NOMO-1 treated with DMSO at 0.1 percent for 48 hours (cell line): ENCODE measurements around the gene LRRC8D.
A peak's percentile ranks its signal among the peaks of the same experiment; 100 is the strongest.
"Not testable (repeated sequence)": the region's sequence is repeated elsewhere in the genome, so short reads cannot be mapped to it uniquely, and the experiment has no call there.

Experiments
- DNase-seq: peaks from one replicate; lab custom pipeline; 2025; ENCODE audit not compliant: unreplicated experiment; lab: John Stamatoyannopoulos, UW

LRRC8D gene

GRCh38 chr1:89820422-89821321 is at the start of gene LRRC8D:
Gene LRRC8D (plus strand): TSS chr1:89821032. CDS start chr1:89933069, 112,037 bp downstream.
- DNase-seq, result peak; percentile 87

GRCh38 chr1:89771991-89772560 is 48.8 kb upstream of the LRRC8D start:
- DNase-seq, result no peak

DNA sequence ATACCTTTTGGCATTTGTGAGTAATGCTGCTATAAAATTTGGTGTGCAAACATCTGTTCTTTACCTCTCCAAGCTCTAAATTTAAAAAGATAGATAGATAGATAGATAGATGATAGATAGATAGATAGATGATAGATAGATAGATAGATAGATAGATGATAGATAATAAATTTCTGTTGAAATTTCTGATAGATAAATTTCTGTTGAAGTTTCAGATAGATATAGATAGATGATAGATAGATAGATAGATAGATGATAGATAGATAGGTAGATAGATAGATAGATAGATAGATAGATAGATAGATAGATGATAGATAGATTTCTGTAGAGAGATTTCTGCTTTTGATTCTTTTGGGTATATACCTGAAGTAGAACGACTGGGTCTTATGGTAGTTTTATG is 44.7 kb upstream of the LRRC8D start:
- not testable (repeated sequence) for DNase-seq

DNA sequence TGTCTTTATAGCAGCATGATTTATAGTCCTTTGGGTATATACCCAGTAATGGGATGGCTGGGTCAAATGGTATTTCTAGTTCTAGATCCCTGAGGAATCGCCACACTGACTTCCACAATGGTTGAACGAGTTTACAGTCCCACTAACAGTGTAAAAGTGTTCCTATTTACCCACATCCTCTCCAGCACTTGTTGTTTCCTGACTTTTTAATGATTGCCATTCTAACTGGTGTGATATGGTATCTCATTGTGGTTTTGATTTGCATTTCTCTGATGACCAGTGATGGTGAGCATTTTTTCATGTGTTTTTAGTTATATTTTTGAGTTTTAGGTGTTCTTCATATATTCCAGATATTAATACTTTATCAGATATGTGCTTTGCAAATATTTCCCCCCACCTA is 43.6 kb upstream of the LRRC8D start:
- DNase-seq, result not testable (repeated sequence)

- no peak for DNase-seq
Measured at GRCh38 chr1:89779151-89779940, 41.5 kb upstream of the LRRC8D start.

- DNase-seq, result peak; percentile 51
Measured at GRCh38 chr1:89780721-89781120, 40.1 kb upstream of the LRRC8D start.

- no peak for DNase-seq
Measured at GRCh38 chr1:89781494-89782126, 39.2 kb upstream of the LRRC8D start.

- no peak for DNase-seq
Measured at GRCh38 chr1:89786628-89787214, 34.1 kb upstream of the LRRC8D start.

DNA sequence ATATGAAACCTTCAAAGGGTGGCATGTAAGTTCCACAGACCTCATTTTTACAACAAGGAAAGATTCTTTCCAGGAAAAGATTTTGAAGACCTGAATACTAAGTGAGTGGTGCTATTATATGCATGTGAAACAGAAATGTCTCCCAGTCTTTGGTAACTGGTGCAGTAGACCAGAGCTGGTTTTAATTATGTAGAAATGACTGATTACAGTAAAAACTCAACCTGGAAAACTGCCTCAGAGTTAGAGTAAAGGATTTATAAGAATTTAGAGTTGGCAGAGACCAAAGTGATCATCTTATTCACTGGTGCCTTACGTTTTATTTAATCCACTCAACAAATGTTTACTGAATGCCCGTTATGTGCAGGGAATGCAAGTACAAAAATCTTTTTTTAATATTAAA is 30.2 kb upstream of the LRRC8D start:
- DNase-seq, result no peak

DNA sequence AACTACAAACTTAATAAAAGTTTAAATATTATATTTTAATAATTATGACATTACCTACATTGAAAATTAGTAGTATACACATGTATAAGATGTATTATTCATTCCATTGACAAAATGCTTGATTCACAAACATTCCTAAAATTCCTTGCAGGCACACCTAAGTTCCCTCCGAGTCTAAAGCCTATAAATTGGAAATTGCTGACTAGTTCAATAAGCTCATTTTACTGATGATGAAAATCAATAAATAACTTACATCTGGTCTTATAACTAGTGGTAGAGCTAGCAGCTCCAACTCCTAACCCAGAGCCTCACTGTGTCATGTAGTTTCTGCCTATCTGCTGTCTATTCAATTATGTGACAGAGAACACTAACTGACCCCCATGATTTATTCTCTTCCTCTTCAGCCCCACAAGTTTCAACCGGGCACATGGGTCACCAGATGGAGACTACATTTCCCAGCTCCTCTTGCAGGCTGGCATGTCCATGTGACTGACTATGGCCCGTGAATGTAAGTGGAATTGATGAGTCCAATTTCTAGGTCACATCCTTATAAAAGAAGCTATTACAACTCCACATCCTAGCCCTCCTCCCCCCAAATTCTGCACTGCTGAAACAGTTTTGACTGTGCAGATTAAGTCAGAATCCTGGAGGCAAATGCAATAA is 29.6 kb upstream of the LRRC8D start:
- DNase-seq, result peak; percentile 71

GRCh38 chr1:89794406-89794805 is 26.4 kb upstream of the LRRC8D start:
- no peak for DNase-seq

DNA sequence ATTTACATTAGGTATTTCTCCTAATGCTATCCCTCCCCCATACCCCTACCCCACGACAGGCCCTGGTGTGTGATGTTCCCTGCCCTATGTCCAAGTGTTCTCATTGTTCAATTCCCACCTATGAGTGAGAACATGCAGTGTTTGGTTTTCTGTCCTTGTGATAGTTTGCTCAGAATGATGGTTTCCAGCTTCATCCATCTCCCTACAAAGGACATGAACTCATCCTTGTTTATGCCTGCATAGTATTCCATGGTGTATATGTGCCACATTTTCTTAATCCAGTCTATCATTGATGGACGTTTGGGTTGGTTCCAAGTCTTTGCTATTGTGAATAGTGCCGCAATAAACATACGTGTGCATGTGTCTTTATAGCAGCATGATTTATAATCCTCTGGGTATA is 25.3 kb upstream of the LRRC8D start:
- not testable (repeated sequence) for DNase-seq

- not testable (repeated sequence) for DNase-seq
Measured at GRCh38 chr1:89797876-89798275, 23.0 kb upstream of the LRRC8D start.

DNA sequence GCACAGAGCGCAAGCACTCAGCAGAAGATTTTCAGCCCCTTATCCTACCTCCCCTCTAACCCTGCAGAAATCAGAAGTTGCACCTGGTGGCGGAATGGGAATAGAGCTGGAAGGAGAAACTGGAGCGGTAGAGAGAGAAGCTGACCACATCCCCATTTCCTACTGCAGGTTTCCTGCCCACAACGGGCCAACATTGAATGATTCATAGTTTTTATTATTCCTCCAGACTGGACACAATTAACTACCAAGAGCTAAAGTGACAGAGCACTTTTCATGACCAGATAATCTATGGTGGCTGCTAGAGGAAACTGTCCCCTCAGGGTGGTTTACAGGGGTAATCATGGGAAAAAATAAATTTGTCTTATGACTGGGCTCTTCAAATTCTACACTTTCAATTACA is 21.3 kb upstream of the LRRC8D start:
- DNase-seq, result peak; percentile 97

- no peak for DNase-seq
Measured at GRCh38 chr1:89800022-89800655, 20.7 kb upstream of the LRRC8D start.

GRCh38 chr1:89800718-89801117 is 20.1 kb upstream of the LRRC8D start:
- no peak for DNase-seq

- DNase-seq, result no peak
Measured at GRCh38 chr1:89802051-89802450, 18.8 kb upstream of the LRRC8D start.

GRCh38 chr1:89802841-89803240 is 18.0 kb upstream of the LRRC8D start:
- no peak for DNase-seq

- peak; percentile 93 for DNase-seq
Measured at GRCh38 chr1:89804642-89805237, 16.1 kb upstream of the LRRC8D start.
